Right atrium auricular region (tissue), 2 donors: Measurements from ENCODE around the gene PLA2G4B. TPM values are rescaled to one million over a fixed set of nuclear protein-coding genes. Genes with fewer than 3 reads are reported as not detected.

Experiments
- DNase-seq: peaks from one replicate; pipeline ENCODE4 v3.0.0-alpha.2; 2019; ENCODE audit warnings: low spot score
- H3K27ac ChIP-seq, 2 donors: fragments of 200-600 bp; sonication (generic); 1 replicate in 1 of 2; 2 replicates in 1 of 2; pipeline ENCODE4 v1.5.1; 2016 to 2019
- H3K27me3 ChIP-seq, 2 donors: fragments of 200-600 bp; sonication (generic); one replicate each; pipeline versions ENCODE4 v1.5.1 to v1.6.0; 2017 to 2019
- H3K36me3 ChIP-seq: fragments of 200-600 bp; sonication (generic); one replicate; pipeline ENCODE4 v1.5.1; 2016
- H3K4me1 ChIP-seq, 2 donors: fragments of 200-600 bp; sonication (generic); one replicate each; pipeline versions ENCODE4 v1.5.1 to v1.6.0; 2017 to 2019
- H3K4me3 ChIP-seq, 2 donors: fragments of 200-600 bp; sonication (generic); 1 replicate in 1 of 2; 2 replicates in 1 of 2; pipeline ENCODE4 v1.5.1; 2017 to 2019; ENCODE audit warnings: mild to moderate bottlenecking in 1 of 2, moderate library complexity in 1 of 2
- H3K9me3 ChIP-seq, 2 donors: fragments of 200-600 bp; sonication (generic); one replicate each; pipeline ENCODE4 v1.5.1; 2019
- CTCF ChIP-seq, 2 donors: fragments of 200-600 bp; sonication (generic); IDR thresholded peaks; one replicate each; pipeline ENCODE4 v1.5.1; 2019; ENCODE audit warnings: antibody characterized with exemption in 2 of 2
- total RNA-seq, 2 donors: library from RNA; depleted of rRNA; stranded (reverse); fragments of >200 nt; gene quantifications; one replicate each; pipeline ENCODE4 v1.1.0, GENCODE V29; 2016

PLA2G4B gene
- total RNA-seq, result 1 to 10 TPM; 1.3 to 1.4 TPM

GRCh38 chr15:41838400-41838897 is at the start of gene PLA2G4B:
Gene PLA2G4B (plus strand): TSS chr15:41838847. CDS start chr15:41838914, 67 bp downstream.
- TF ChIP-seq CTCF (IDR thresholded peaks at IDR 0.05), result no peak
- Histone ChIP-seq H3K27me3 (no peaks in the 10 kb centered on the region), H3K27ac (no peak within 1 kb of the TSS), H3K9me3 (no peaks in the 10 kb centered on the region), H3K4me1 (no peaks in the 10 kb centered on the region), H3K36me3 (peaks cover 19% of the 10 kb centered on the region), H3K4me3 (no peak within 1 kb of the TSS)
- no peak for DNase-seq

GRCh38 chr15:41789236-41789635 is 49.4 kb upstream of the PLA2G4B start:
- TF ChIP-seq CTCF (IDR thresholded peaks at IDR 0.05), result no peak
- Histone ChIP-seq H3K9me3 (no peaks in the 10 kb centered on the region), H3K27me3 (no peaks in the 10 kb centered on the region), H3K27ac (no peak overlapping the region), H3K4me1 (peaks cover 0 to 43% of the 10 kb centered on the region in 2 donors), H3K4me3 (no peak overlapping the region), H3K36me3 (no peaks in the 10 kb centered on the region)
- no peak for DNase-seq

GRCh38 chr15:41789662-41790061 is 49.0 kb upstream of the PLA2G4B start:
- DNase-seq, result no peak
- Histone ChIP-seq H3K4me1 (peaks cover 0 to 43% of the 10 kb centered on the region in 2 donors), H3K9me3 (no peaks in the 10 kb centered on the region), H3K4me3 (no peak overlapping the region), H3K27me3 (no peaks in the 10 kb centered on the region), H3K27ac (no peak overlapping the region), H3K36me3 (no peaks in the 10 kb centered on the region)
- no peak for TF ChIP-seq CTCF (IDR thresholded peaks at IDR 0.05)

- no peaks in the 10 kb centered on the region for H3K9me3 ChIP-seq
- no peak overlapping the region for H3K27ac ChIP-seq
- no peaks in the 10 kb centered on the region for H3K36me3 ChIP-seq
- H3K4me1 ChIP-seq, result peaks cover 0 to 43% of the 10 kb centered on the region in 2 donors
- H3K27me3 ChIP-seq, result no peaks in the 10 kb centered on the region
- DNase-seq, result no peak
- TF ChIP-seq CTCF (IDR thresholded peaks at IDR 0.05), result no peak
- H3K4me3 ChIP-seq, result no peak overlapping the region
These were observed 48.5 kb upstream of the PLA2G4B start for GRCh38 chr15:41790169-41790568.

GRCh38 chr15:41790756-41791546 is 47.7 kb upstream of the PLA2G4B start:
- H3K4me3 ChIP-seq, result no peak overlapping the region
- no peaks in the 10 kb centered on the region for H3K9me3 ChIP-seq
- no peak for TF ChIP-seq CTCF (IDR thresholded peaks at IDR 0.05)
- no peaks in the 10 kb centered on the region for H3K27me3 ChIP-seq
- no peaks in the 10 kb centered on the region for H3K36me3 ChIP-seq
- DNase-seq, result no peak
- peaks cover 0 to 46% of the 10 kb centered on the region in 2 donors for H3K4me1 ChIP-seq
- peak overlapping the region in 1 of 2 donors; percentile 60 for H3K27ac ChIP-seq
